ENCODE data around the gene RBMS3. TPM values are rescaled to one million over a fixed set of nuclear protein-coding genes. Genes with fewer than 3 reads are reported as not detected.

RBMS3 gene
- total RNA-seq, 1 experiment from 2014 or later: 5.9 TPM

- H3K4me3 ChIP-seq (ENCODE audit: low read depth, low read length, poor library complexity, severe bottlenecking): no peak overlapping the region
- CTCF ChIA-PET: no interaction called here
- no peak overlapping the region for H3K27ac ChIP-seq (ENCODE audit: low read depth, low read length, poor library complexity, severe bottlenecking)
- POLR2A ChIA-PET (ENCODE audit: low non-redundant PET): no interaction called here
- no peaks in the 10 kb centered on the region for H3K27me3 ChIP-seq (replicated peaks; ENCODE audit: insufficient read depth, low read depth, low read length, poor library complexity)
- DNase-seq (ENCODE audit: low spot score): peak; percentile 55
- H3K9me3 ChIP-seq (ENCODE audit: low read depth, low read length, poor library complexity, severe bottlenecking): no peaks in the 10 kb centered on the region
- TF ChIP-seq EZH2 (IDR thresholded peaks at IDR 0.05; ENCODE audit: borderline replicate concordance, low read depth, low read length, poor library complexity, severe bottlenecking): no peak
- no TSS peak for BruUV-seq (replicated peaks)
- intact Hi-C loops (cut with micrococcal nuclease; ENCODE audit: unreplicated experiment): no loop called here
- no peaks in the 10 kb centered on the region for H3K36me3 ChIP-seq (ENCODE audit: insufficient read depth, low read length, poor library complexity, severe bottlenecking)
- H3K4me1 ChIP-seq (ENCODE audit: insufficient read depth, low read length, poor library complexity, severe bottlenecking): peaks cover 15% of the 10 kb centered on the region
Measured at GRCh38 chr3:29720665-29721064, 439.8 kb downstream of the RBMS3 start.

- POLR2A ChIA-PET (ENCODE audit: low non-redundant PET): no interaction called here
- intact Hi-C loops (cut with micrococcal nuclease; ENCODE audit: unreplicated experiment): no loop called here
Measured at GRCh38 chr3:29721789-29722188, 440.9 kb downstream of the RBMS3 start.

GRCh38 chr3:29731050-29731449 lies 450.2 kb downstream of the RBMS3 start:
- H3K27ac ChIP-seq (ENCODE audit: low read depth, low read length, poor library complexity, severe bottlenecking): no peak overlapping the region
- intact Hi-C loops (cut with micrococcal nuclease; ENCODE audit: unreplicated experiment): no loop called here
- POLR2A ChIA-PET (ENCODE audit: low non-redundant PET): no interaction called here
- BruUV-seq (replicated peaks): no TSS peak
- no peaks in the 10 kb centered on the region for H3K36me3 ChIP-seq (ENCODE audit: insufficient read depth, low read length, poor library complexity, severe bottlenecking)
- no peaks in the 10 kb centered on the region for H3K27me3 ChIP-seq (replicated peaks; ENCODE audit: insufficient read depth, low read depth, low read length, poor library complexity)
- TF ChIP-seq CTCF (conservative IDR thresholded peaks at IDR 0.05; ENCODE audit: low read depth, low read length): no peak
- no peak for TF ChIP-seq EZH2 (IDR thresholded peaks at IDR 0.05; ENCODE audit: borderline replicate concordance, low read depth, low read length, poor library complexity, severe bottlenecking)
- CTCF ChIA-PET: no interaction called here
- no peak for DNase-seq (ENCODE audit: low spot score)
- no peaks in the 10 kb centered on the region for H3K9me3 ChIP-seq (ENCODE audit: low read depth, low read length, poor library complexity, severe bottlenecking)
- H3K4me1 ChIP-seq (ENCODE audit: insufficient read depth, low read length, poor library complexity, severe bottlenecking): no peaks in the 10 kb centered on the region
- H3K4me3 ChIP-seq (ENCODE audit: low read depth, low read length, poor library complexity, severe bottlenecking): no peak overlapping the region

More at GRCh38 chr3:29721789-29722188, 440.9 kb downstream of the RBMS3 start:
- Histone ChIP-seq H3K9me3 (ENCODE audit: low read depth, low read length, poor library complexity, severe bottlenecking) (no peaks in the 10 kb centered on the region), H3K4me3 (ENCODE audit: low read depth, low read length, poor library complexity, severe bottlenecking) (no peak overlapping the region), H3K27ac (ENCODE audit: low read depth, low read length, poor library complexity, severe bottlenecking) (no peak overlapping the region), H3K4me1 (ENCODE audit: insufficient read depth, low read length, poor library complexity, severe bottlenecking) (peaks cover 15% of the 10 kb centered on the region), H3K27me3 (replicated peaks; ENCODE audit: insufficient read depth, low read depth, low read length, poor library complexity) (no peaks in the 10 kb centered on the region), H3K36me3 (ENCODE audit: insufficient read depth, low read length, poor library complexity, severe bottlenecking) (no peaks in the 10 kb centered on the region)
- no peak for TF ChIP-seq EZH2 (IDR thresholded peaks at IDR 0.05; ENCODE audit: borderline replicate concordance, low read depth, low read length, poor library complexity, severe bottlenecking)
- no peak for TF ChIP-seq CTCF (conservative IDR thresholded peaks at IDR 0.05; ENCODE audit: low read depth, low read length)
- CTCF ChIA-PET: no interaction called here
- no TSS peak for BruUV-seq (replicated peaks)
- peak; percentile 27 for DNase-seq (ENCODE audit: low spot score)

GRCh38 chr3:29741231-29741630 lies 460.4 kb downstream of the RBMS3 start:
- Histone ChIP-seq H3K4me3 (ENCODE audit: low read depth, low read length, poor library complexity, severe bottlenecking) (no peak overlapping the region), H3K27me3 (replicated peaks; ENCODE audit: insufficient read depth, low read depth, low read length, poor library complexity) (no peaks in the 10 kb centered on the region), H3K9me3 (ENCODE audit: low read depth, low read length, poor library complexity, severe bottlenecking) (no peaks in the 10 kb centered on the region), H3K36me3 (ENCODE audit: insufficient read depth, low read length, poor library complexity, severe bottlenecking) (no peaks in the 10 kb centered on the region), H3K4me1 (ENCODE audit: insufficient read depth, low read length, poor library complexity, severe bottlenecking) (no peaks in the 10 kb centered on the region), H3K27ac (ENCODE audit: low read depth, low read length, poor library complexity, severe bottlenecking) (no peak overlapping the region)
- no TSS peak for BruUV-seq (replicated peaks)
- intact Hi-C loops (cut with micrococcal nuclease; ENCODE audit: unreplicated experiment): no loop called here
- TF ChIP-seq CTCF (conservative IDR thresholded peaks at IDR 0.05; ENCODE audit: low read depth, low read length) (no peak), EZH2 (IDR thresholded peaks at IDR 0.05; ENCODE audit: borderline replicate concordance, low read depth, low read length, poor library complexity, severe bottlenecking) (no peak)
- CTCF ChIA-PET: no interaction called here
- no peak for DNase-seq (ENCODE audit: low spot score)
- POLR2A ChIA-PET (ENCODE audit: low non-redundant PET): no interaction called here

All from A673 (cell line).